Neural cell (in vitro differentiated cells): ENCODE results near the gene FNBP1L. TPM values are rescaled to one million over a fixed set of nuclear protein-coding genes. Genes with fewer than 3 reads are reported as not detected.

Experiments
- H2AFZ ChIP-seq: fragments of 200-600, 300-800 bp; sonication (generic), shearing (Covaris generic); 2 replicates; pipeline ENCODE4 v1.6.0; 2014; ENCODE audit warnings: low read depth, mild to moderate bottlenecking, antibody characterized with exemption, low read length, moderate library complexity
- H3F3A ChIP-seq: fragments of 200-600 bp; shearing (Covaris generic); 2 replicates; pipeline ENCODE4 v1.6.1; 2016; ENCODE audit warnings: mild to moderate bottlenecking, moderate library complexity, mixed read lengths, antibody characterized with exemption, low read length; ENCODE audit not compliant: insufficient read depth, poor library complexity, severe bottlenecking
- H3K27ac ChIP-seq: fragments of 200-600, 300-800 bp; sonication (generic), shearing (Covaris generic); 2 replicates; pipeline ENCODE4 v1.5.1; 2014; ENCODE audit warnings: mild to moderate bottlenecking, low read length, moderate library complexity
- H3K27me3 ChIP-seq: fragments of 300-800, 200-600 bp; sonication (generic), shearing (Covaris generic); 2 replicates; pipeline ENCODE4 v1.6.0; 2014; ENCODE audit warnings: mild to moderate bottlenecking, low read depth, low read length, moderate library complexity; ENCODE audit not compliant: insufficient read depth
- H3K36me3 ChIP-seq: fragments of 300-800, 200-600 bp; sonication (generic), shearing (Covaris generic); 2 replicates; pipeline ENCODE4 v1.5.1; 2014; ENCODE audit warnings: mild to moderate bottlenecking, antibody characterized with exemption, low read length, moderate library complexity; ENCODE audit not compliant: insufficient read depth
- H3K4me2 ChIP-seq: fragments of 300-800, 200-600 bp; sonication (generic), shearing (Covaris generic); 2 replicates; pipeline ENCODE4 v1.6.0; 2014; ENCODE audit warnings: mild to moderate bottlenecking, low read length
- H3K4me3 ChIP-seq: fragments of 300-800, 200-600 bp; sonication (generic), shearing (Covaris generic); 2 replicates; pipeline ENCODE4 v1.5.1; 2014; ENCODE audit warnings: mild to moderate bottlenecking, low read length, moderate library complexity
- H3K79me2 ChIP-seq: fragments of 200-600 bp; shearing (Covaris generic); replicated peaks from 2 replicates; pipeline ENCODE4 v1.6.0; 2014; ENCODE audit warnings: mild to moderate bottlenecking, low read length, moderate library complexity; ENCODE audit not compliant: insufficient read depth
- H3K9ac ChIP-seq: fragments of 300-800, 200-600 bp; sonication (generic), shearing (Covaris generic); 2 replicates; pipeline ENCODE4 v1.6.1; 2016; ENCODE audit warnings: mild to moderate bottlenecking, low read length, mixed read lengths
- H3K9me2 ChIP-seq: fragments of 200-600 bp; shearing (Covaris generic); 2 replicates; pipeline ENCODE4 v1.6.1; 2016; ENCODE audit warnings: mild to moderate bottlenecking, low read length, mixed read lengths; ENCODE audit not compliant: insufficient read depth
- H3K9me3 ChIP-seq: fragments of 200-600, 300-800 bp; sonication (generic), shearing (Covaris generic); 2 replicates; pipeline ENCODE4 v1.6.1; 2016; ENCODE audit warnings: mild to moderate bottlenecking, mixed run types, low read length, moderate library complexity, mixed read lengths
- H4K20me1 ChIP-seq: fragments of 200-600 bp; shearing (Covaris generic); 2 replicates; pipeline ENCODE4 v1.6.1; 2016; ENCODE audit warnings: mild to moderate bottlenecking, mixed run types; ENCODE audit not compliant: insufficient read depth
- CTCF ChIP-seq: fragments of 450-650 bp; IDR thresholded peaks from 2 replicates; pipeline ENCODE4 v1.5.1; 2014; ENCODE audit warnings: antibody characterized with exemption, mild to moderate bottlenecking, moderate library complexity; ENCODE audit not compliant: poor library complexity, severe bottlenecking
- EP300 ChIP-seq: fragments of 450-650 bp; conservative IDR thresholded peaks from 2 replicates; pipeline ENCODE4 v1.6.1; 2014; ENCODE audit warnings: antibody characterized with exemption, mild to moderate bottlenecking, moderate library complexity; ENCODE audit not compliant: poor library complexity, severe bottlenecking
- EZH2 ChIP-seq: fragments of 200-600, 300-800 bp; shearing (Covaris generic), sonication (generic); IDR thresholded peaks from 2 replicates; pipeline ENCODE4 v1.6.1; 2014; ENCODE audit warnings: antibody characterized with exemption, low read length, borderline replicate concordance, mild to moderate bottlenecking; ENCODE audit not compliant: insufficient read depth, poor library complexity, severe bottlenecking
- MXI1 ChIP-seq: fragments of 450-650 bp; conservative IDR thresholded peaks from 2 replicates; pipeline ENCODE4 v1.6.1; 2014; ENCODE audit warnings: antibody characterized with exemption, mild to moderate bottlenecking; ENCODE audit not compliant: poor library complexity, severe bottlenecking
- POLR2AphosphoS5 ChIP-seq: IDR thresholded peaks from 2 replicates; pipeline ENCODE4 v1.6.1; 2012
- RAD21 ChIP-seq: fragments of 450-650 bp; conservative IDR thresholded peaks from 2 replicates; pipeline ENCODE4 v1.6.1; 2014; ENCODE audit warnings: antibody characterized with exemption, mild to moderate bottlenecking, moderate library complexity
- REST ChIP-seq: IDR thresholded peaks from 2 replicates; pipeline ENCODE4 v1.6.1; 2012; ENCODE audit warnings: borderline replicate concordance
- SMC3 ChIP-seq: fragments of 450-650 bp; conservative IDR thresholded peaks from 2 replicates; pipeline ENCODE4 v1.6.1; 2014; ENCODE audit warnings: antibody characterized with exemption, mild to moderate bottlenecking, moderate library complexity; ENCODE audit not compliant: poor library complexity
- TAF1 ChIP-seq: IDR thresholded peaks from 2 replicates; pipeline ENCODE4 v1.6.1; 2012; ENCODE audit warnings: low read depth
- polyA plus RNA-seq: library from polyadenylated mRNA; depleted of rRNA; stranded (reverse); fragments of >200 nt; gene quantifications from 2 replicates; pipeline ENCODE4 v1.2.3, GENCODE V29; 2014

FNBP1L gene
- polyA plus RNA-seq, 1 donor from 2014 or later: 1,044 TPM

GRCh38 chr1:93434987-93435386, 12.9 kb upstream of the FNBP1L start:
- Histone ChIP-seq H3K9me2 (no peaks in the 10 kb centered on the region), H3F3A (no peaks in the 10 kb centered on the region), H4K20me1 (no peaks in the 10 kb centered on the region), H3K9me3 (no peaks in the 10 kb centered on the region), H3K27ac (no peak overlapping the region), H3K4me3 (no peak overlapping the region), H3K4me2 (no peak overlapping the region), H2AFZ (no peak overlapping the region), H3K9ac (no peak overlapping the region), H3K79me2 (no peaks in the 10 kb centered on the region), H3K27me3 (no peaks in the 10 kb centered on the region), H3K36me3 (no peaks in the 10 kb centered on the region)
- no peak for TF ChIP-seq EZH2
- TF ChIP-seq TAF1: no peak
- TF ChIP-seq MXI1: no peak
- TF ChIP-seq EP300: no peak
- no peak for TF ChIP-seq REST
- no peak for TF ChIP-seq POLR2AphosphoS5
- TF ChIP-seq CTCF: no peak
- no peak for TF ChIP-seq RAD21
- no peak for TF ChIP-seq SMC3

- Histone ChIP-seq H3K27me3 (no peaks in the 10 kb centered on the region), H3K79me2 (no peaks in the 10 kb centered on the region), H3K27ac (no peak overlapping the region), H3K9ac (no peak overlapping the region), H3K4me2 (no peak overlapping the region), H3K4me3 (no peak overlapping the region), H2AFZ (no peak overlapping the region), H4K20me1 (no peaks in the 10 kb centered on the region), H3K36me3 (no peaks in the 10 kb centered on the region), H3F3A (no peaks in the 10 kb centered on the region), H3K9me3 (no peaks in the 10 kb centered on the region), H3K9me2 (no peaks in the 10 kb centered on the region)
- TF ChIP-seq RAD21 (no peak), EZH2 (no peak), CTCF (no peak), SMC3 (no peak), POLR2AphosphoS5 (no peak), TAF1 (no peak), EP300 (no peak), REST (no peak), MXI1 (no peak)
Measured at GRCh38 chr1:93435443-93435842, 12.5 kb upstream of the FNBP1L start.
